ENCODE results near the gene RTKN2.

GRCh38 chr10:62194924-62195674 is 73.5 kb downstream of the RTKN2 start:
- TF ChIP-seq CTCF (IDR thresholded peaks at IDR 0.05 in 8 of 11, conservative IDR thresholded peaks at IDR 0.05 in 3 of 11), result no peak
- TF ChIP-seq POLR2AphosphoS5 (IDR thresholded peaks at IDR 0.05), result no peak
